COLO829 (cell line): ENCODE data around the gene SUSD6.

Experiments
- DNase-seq: peaks from one replicate; pipeline ENCODE4 v3.0.0; 2012; ENCODE audit warnings: low spot score

SUSD6 gene

GRCh38 chr14:69611172-69612013 lies at the start of gene SUSD6:
Gene SUSD6 (plus strand): TSS chr14:69611596. CDS start chr14:69658593, 46,997 bp downstream.
- DNase-seq = peak; percentile 87

GRCh38 chr14:69561893-69562292 lies 49.5 kb upstream of the SUSD6 start:
- DNase-seq = no peak

DNA sequence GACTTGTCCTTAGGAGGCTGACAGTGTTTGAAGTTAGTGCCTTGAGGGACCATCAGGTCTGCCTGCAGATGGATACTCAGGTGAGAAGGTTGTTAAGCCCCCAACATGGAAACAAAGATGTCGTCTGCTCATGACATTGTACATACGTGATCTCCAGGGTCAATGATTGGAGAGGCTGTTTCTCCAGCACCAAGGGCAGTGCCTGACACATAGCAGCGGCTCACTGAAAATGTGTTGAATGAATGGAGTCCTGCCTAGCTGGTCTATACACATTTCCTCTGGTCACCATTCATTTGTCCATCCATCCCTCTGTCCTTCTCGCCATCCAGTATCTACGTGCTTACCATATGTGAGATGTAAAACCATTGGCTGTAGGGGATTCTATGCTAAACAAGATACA lies 43.8 kb upstream of the SUSD6 start:
- DNase-seq = no peak

DNA sequence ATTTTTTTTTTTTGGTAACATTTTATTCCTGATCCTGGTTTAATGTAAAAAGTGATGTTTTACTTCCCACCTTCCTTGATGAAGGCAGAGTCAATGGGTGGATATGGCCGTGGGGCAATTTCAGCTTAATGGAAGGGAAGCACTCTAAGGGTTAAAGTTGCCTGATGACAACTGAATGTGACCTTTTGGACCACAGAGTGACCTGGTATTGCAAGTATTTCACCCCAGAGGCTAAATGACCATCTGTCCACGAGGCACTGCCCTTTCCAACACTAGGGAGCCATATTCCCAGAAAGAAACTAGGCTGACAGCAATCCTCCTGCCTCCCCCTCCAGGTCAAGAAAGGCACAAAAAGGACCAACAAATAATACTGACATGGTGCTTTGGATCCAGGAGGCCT lies 41.5 kb upstream of the SUSD6 start:
- DNase-seq = no peak

GRCh38 chr14:69570836-69571330 lies 40.5 kb upstream of the SUSD6 start:
- DNase-seq = no peak

- no peak for DNase-seq
These were observed 39.9 kb upstream of the SUSD6 start for GRCh38 chr14:69571449-69572029.

- no peak for DNase-seq
These were observed 39.2 kb upstream of the SUSD6 start for GRCh38 chr14:69572030-69572840.

- DNase-seq = no peak
These were observed 38.6 kb upstream of the SUSD6 start for GRCh38 chr14:69572841-69573135.

DNA sequence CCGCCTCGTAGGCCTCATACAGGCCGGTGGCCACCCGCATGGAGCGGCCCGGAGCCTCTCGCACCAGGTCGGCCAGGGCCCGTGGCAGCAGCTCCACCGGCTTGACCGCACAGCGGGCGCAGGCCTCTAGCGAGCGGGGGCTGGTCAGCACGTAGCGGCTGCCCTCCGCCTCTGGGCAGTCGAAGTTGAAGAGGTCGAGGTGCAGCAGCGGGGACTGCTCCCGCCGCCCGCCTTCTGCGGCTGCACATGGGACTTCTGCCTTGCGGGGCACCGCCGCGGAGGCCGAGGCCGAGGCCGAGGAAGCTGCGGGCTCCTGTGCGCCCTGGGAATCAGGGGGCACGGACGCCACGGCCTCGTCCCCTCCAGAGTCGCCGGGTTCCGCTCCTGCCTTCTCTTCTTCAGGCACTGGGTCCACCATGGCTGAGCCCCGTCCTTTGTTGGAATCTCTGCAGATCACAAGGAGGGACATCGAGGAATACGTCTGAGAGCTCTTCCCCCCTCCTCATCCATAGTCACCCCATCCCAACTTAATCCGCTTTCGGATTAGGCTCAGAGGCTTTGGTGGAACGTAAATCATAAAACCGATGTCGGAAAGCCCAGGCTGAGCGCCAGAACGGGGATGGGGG lies 38.1 kb upstream of the SUSD6 start:
- DNase-seq = no peak

DNA sequence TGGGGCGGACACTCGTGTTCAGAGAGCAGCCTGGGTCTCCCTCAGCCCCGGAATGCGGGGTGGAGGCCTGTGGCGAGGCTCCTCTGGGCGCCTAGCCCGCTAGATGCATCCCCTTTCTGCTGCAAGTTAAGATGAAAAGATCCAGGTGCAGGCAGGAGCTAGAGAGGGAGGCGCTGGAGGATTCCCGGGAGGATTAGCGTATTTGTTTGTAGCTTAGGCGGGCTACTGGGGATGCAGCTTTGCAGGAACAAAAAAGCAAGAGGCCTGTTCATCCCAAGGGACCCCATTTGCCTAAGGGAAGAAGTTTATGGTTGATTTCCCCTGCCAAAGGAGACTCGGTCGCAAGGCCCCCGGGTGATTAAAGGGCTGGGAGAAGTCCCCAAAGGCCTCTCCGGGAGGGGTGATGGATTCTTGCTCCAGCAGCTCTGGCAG lies 37.5 kb upstream of the SUSD6 start:
- no peak for DNase-seq

- DNase-seq = no peak
These were observed 37.0 kb upstream of the SUSD6 start, which contains the start of gene CCDC177 for GRCh38 chr14:69574263-69574953. Gene CCDC177 (minus strand): TSS chr14:69574871. CDS start chr14:69573622, 1,249 bp downstream.

DNA sequence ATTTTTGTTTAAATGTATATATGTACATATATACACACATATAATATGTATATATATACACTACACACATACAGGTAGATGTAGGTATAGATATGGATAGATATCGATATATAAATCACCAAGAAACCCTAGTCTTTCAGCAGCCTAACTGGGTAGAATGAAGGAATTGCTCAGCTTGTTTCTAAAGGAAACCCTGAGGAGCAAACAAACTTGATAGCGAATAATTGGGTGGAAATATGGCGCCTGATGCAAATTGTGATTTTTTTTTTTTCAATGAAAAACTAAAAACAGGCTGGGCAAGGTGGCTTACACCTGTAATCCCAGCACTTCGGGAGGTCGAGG lies 36.5 kb upstream of the SUSD6 start:
- no peak for DNase-seq

DNA sequence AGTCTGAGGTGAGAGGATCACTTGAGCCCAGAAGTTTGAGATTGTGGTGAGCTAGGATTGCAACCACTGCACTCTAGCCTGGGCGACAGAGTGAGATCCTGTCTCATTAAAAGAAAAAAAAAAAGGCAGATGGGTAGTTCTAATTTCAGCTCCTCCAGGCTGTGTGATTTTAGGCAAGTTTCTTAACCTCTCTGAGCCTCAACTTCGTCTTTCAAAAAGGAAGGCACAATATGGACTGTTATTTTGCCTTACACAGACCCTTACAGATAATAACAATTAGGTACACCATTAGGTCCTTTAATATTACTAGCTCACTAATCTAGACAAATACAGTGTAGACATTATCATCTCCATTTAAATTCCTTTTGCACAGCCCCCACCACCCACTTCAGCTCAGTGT lies 31.9 kb upstream of the SUSD6 start:
- no peak for DNase-seq

- no peak for DNase-seq
These were observed 31.3 kb upstream of the SUSD6 start for GRCh38 chr14:69580009-69580577.

DNA sequence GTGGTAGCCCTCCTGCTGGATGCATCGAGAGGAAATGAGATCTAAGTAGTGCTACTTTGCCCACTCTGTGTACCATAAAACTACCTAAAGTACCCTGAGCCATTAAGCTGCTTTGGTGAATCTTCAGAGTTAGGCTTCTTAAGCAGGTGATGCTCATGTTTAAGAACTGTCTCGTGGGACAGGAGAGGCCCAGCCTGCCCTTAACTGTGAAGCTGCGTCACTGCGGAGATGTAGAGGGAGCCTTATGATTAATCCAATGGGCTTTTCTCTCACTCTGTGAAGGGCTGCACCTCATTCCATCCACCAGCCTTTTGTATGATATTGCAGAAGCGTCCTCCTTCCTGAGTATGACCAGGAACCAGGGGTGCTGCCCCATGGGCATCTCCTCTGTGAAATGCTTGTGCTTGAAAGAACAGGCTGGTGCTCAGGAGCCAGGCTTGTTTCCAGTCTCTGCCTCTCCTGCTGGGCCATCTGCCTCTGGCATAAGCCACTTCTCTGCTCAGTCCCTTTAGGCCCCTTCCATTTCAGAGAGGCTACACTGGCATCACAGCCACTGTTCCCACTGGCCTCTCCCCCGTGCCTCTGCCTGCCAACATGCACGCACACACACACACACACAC lies 30.0 kb upstream of the SUSD6 start:
- no peak for DNase-seq

- DNase-seq = peak; percentile 32
These were observed 29.2 kb upstream of the SUSD6 start for GRCh38 chr14:69582212-69582611.

DNA sequence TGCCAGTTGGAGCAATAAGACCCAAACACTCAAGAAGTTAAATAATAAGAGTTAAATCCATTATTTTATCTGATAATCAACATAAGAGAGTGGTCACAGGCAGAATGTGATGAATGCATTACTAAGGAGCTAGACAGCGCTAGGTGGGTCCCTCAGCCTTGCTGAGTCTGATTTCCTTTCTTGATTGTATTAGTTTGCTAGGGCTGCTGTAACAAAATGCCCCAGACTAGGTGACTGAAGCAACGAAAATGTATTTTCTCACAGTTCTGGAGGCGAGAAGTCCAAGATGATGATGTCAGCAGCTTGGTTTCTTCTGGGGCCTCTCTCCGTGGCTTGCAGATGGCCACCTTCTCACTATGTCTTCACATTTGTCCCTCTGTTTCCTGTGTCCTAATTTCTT lies 28.6 kb upstream of the SUSD6 start:
- DNase-seq = no peak

DNA sequence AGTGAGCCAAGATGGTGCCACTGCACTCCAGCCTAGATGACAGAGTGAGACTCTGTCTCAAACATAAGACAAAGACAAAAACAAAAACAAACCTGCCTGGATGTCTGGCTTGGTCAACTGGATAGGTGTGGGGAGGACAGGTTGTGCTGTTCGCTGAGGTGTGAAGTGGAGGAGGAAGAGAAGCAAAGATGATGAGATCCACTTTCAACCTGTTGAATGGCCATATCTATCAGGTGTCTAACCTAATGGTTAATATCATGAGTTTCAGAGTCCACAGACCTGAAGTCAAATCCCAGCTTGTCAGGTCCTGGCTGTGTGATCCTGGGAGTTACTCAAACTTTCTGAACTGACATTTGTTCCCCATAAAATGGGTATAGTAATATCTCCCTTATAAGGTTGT lies 27.0 kb upstream of the SUSD6 start:
- DNase-seq = no peak

DNA sequence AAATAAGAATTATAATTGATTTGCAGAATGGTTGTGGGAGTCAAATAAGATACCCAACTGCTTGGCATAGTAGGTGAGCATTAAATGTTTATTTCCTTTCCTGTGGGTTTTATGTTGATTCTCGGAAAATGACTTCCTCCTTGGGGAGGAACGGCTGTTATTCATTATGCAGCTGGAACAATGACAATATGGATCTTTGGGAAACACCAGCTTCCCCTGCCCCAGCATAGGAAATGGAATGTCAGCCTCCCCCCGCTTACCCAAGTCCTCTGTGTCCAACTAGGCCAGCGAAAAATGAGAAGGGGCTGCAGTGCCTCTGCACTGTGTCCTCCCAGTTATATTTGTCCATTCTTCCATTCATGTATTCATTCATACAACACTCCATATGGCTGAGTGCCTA lies 25.0 kb upstream of the SUSD6 start:
- DNase-seq = no peak

DNA sequence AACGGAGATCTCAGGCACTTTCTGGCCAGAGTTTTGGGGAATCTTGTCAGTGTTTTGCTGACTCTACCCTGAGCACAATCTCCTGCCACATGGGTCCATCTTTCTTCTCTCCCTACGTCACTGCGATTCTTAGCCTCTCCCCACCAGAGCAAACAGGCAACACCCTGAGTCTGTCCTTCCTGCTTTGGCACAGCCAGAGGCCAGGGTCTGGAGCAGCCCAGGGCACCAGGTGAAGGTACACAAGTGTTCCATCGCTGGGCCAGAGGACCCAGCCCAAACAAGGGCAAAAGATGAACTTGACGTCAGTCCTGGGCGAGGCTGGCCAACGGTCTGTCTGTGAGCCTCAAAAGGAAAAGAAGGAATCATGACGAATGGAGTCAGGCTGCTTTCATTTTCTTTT lies 24.0 kb upstream of the SUSD6 start:
- DNase-seq = no peak

GRCh38 chr14:69591317-69591716 lies 20.1 kb upstream of the SUSD6 start:
- DNase-seq = no peak
